Astrocyte of the cerebellum (primary cell): Measurements from ENCODE around the gene EZH1.
"Not testable (repeated sequence)": the region's sequence is repeated elsewhere in the genome, so short reads cannot be mapped to it uniquely, and the experiment has no call there.

ENCODE experiments used
- DNase-seq: peaks from one replicate; pipeline ENCODE4 v3.0.0-alpha.2; 2011; ENCODE audit warnings: low read depth
- H3K4me3 ChIP-seq: 2 replicates; pipeline ENCODE4 v1.5.1; 2011; ENCODE audit warnings: mild to moderate bottlenecking, low read depth, low read length, moderate library complexity
- CTCF ChIP-seq: IDR thresholded peaks from 2 replicates; pipeline ENCODE4 v1.5.1; 2012; ENCODE audit warnings: low read length, low read depth, moderate library complexity, mild to moderate bottlenecking; ENCODE audit errors: missing control alignments
- in situ Hi-C: cut with HindIII; loops from 2 replicates; pipeline ENCODE4 v1.10.0; 2017; ENCODE audit warnings: low sequenced_read_pairs

The EZH1 gene

GRCh38 chr17:42667088-42667951 lies 77.5 kb downstream of the EZH1 start:
- no peak for TF ChIP-seq CTCF
- no peak for DNase-seq
- H3K4me3 ChIP-seq, result no peak overlapping the region
- in situ Hi-C loops, result no loop called here

- in situ Hi-C loops, H3K4me3 ChIP-seq: not testable (repeated sequence)
Observed at GRCh38 chr17:42666126-42666525, 78.7 kb downstream of the EZH1 start.

GRCh38 chr17:42665581-42666001 lies 79.2 kb downstream of the EZH1 start:
- no peak for TF ChIP-seq CTCF
- DNase-seq, result no peak
- no peak overlapping the region for H3K4me3 ChIP-seq
- in situ Hi-C loops, result no loop called here

More at GRCh38 chr17:42666126-42666525, 78.7 kb downstream of the EZH1 start:
- not testable (repeated sequence) for DNase-seq

- no peak for TF ChIP-seq CTCF
- no peak overlapping the region for H3K4me3 ChIP-seq
- DNase-seq, result no peak
- in situ Hi-C loops, result loop anchor here (5.0 kb wide), 1 partner anchor 54 kb away; the partner anchor contains the start of genes RETREG3 and TUBG1
Observed at GRCh38 chr17:42660692-42661345, 84.0 kb downstream of the EZH1 start.

- DNase-seq, result not testable (repeated sequence)
- peak overlapping the region; percentile 67 for H3K4me3 ChIP-seq
- in situ Hi-C loops, result loop anchor here (5.0 kb wide), 1 partner anchor 53 kb away; the partner anchor contains the start of genes RETREG3 and TUBG1
Observed at GRCh38 chr17:42659932-42660274, 84.9 kb downstream of the EZH1 start.

- TF ChIP-seq CTCF, result no peak
- peak; percentile 73 for DNase-seq
- peak within 1 kb of the TSS; percentile 67 for H3K4me3 ChIP-seq
- in situ Hi-C loops, result no loop called here
Observed at GRCh38 chr17:42659079-42659931, 85.5 kb downstream of the EZH1 start, which contains the start of gene TUBG2. Gene TUBG2 (plus strand): TSS chr17:42659284. CDS start chr17:42659504, 220 bp downstream.
